ENCODE measurements around the gene ABCB9. TPM values are rescaled to one million over a fixed set of nuclear protein-coding genes. Genes with fewer than 3 reads are reported as not detected.

The ABCB9 gene
- total RNA-seq, 1 donor from 2014 or later: 1.9 TPM

DNA sequence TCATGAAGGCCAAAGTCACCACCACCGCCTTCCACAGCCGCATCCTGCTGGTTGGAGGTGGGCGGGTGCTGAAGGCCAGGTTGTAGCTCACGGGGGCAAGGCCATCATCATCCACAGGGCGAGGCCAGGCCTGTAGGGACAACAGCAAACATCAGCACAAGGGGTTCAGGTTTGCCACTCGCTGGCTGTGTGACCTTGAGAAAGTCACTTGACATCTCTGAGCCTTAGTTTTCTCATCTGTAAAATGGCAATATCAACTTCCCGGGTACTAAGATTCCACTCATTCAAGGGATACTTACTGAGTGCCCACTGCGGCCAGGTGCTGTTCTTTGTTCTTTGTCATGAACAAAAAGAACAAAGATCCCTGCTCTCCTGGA lies 6.1 kb downstream of the ABCB9 start:
- Histone ChIP-seq H3K79me2 (ENCODE audit: low read depth) (no peaks in the 10 kb centered on the region), H3K27me3 (no peaks in the 10 kb centered on the region), H3K4me2 (no peak overlapping the region), H3K36me3 (no peaks in the 10 kb centered on the region), H3K27ac (no peak overlapping the region), H3K4me3 (no peak overlapping the region), H2AFZ (replicated peaks) (no peak overlapping the region), H3F3A (ENCODE audit: low read depth) (peaks cover 5% of the 10 kb centered on the region), H3K9me3 (ENCODE audit: low read depth) (no peaks in the 10 kb centered on the region), H3K4me1 (peaks cover 3% of the 10 kb centered on the region), H3K9ac (no peak overlapping the region), H4K20me1 (ENCODE audit: low read depth) (peaks cover 9% of the 10 kb centered on the region)
- TF ChIP-seq EZH2 (IDR thresholded peaks at IDR 0.05): no peak
- TF ChIP-seq, protein P1, sequence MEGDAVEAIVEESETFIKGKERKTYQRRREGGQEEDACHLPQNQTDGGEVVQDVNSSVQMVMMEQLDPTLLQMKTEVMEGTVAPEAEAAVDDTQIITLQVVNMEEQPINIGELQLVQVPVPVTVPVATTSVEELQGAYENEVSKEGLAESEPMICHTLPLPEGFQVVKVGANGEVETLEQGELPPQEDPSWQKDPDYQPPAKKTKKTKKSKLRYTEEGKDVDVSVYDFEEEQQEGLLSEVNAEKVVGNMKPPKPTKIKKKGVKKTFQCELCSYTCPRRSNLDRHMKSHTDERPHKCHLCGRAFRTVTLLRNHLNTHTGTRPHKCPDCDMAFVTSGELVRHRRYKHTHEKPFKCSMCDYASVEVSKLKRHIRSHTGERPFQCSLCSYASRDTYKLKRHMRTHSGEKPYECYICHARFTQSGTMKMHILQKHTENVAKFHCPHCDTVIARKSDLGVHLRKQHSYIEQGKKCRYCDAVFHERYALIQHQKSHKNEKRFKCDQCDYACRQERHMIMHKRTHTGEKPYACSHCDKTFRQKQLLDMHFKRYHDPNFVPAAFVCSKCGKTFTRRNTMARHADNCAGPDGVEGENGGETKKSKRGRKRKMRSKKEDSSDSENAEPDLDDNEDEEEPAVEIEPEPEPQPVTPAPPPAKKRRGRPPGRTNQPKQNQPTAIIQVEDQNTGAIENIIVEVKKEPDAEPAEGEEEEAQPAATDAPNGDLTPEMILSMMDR (IDR thresholded peaks at IDR 0.05): no peak
- no peak for TF ChIP-seq EZH2phosphoT487 (IDR thresholded peaks at IDR 0.05)
- Mint-ChIP-seq H3K4me3 (no peak overlapping the region), H3K27me3 (ENCODE audit: insufficient read depth, low read depth) (peaks cover 3% of the 10 kb centered on the region), H3K36me3 (no peaks in the 10 kb centered on the region), H3K4me1 (peaks cover 11% of the 10 kb centered on the region), H3K9me3 (no peaks in the 10 kb centered on the region), H3K27ac (no peak overlapping the region)
- no peak for DNase-seq (ENCODE audit: low spot score)

DNA sequence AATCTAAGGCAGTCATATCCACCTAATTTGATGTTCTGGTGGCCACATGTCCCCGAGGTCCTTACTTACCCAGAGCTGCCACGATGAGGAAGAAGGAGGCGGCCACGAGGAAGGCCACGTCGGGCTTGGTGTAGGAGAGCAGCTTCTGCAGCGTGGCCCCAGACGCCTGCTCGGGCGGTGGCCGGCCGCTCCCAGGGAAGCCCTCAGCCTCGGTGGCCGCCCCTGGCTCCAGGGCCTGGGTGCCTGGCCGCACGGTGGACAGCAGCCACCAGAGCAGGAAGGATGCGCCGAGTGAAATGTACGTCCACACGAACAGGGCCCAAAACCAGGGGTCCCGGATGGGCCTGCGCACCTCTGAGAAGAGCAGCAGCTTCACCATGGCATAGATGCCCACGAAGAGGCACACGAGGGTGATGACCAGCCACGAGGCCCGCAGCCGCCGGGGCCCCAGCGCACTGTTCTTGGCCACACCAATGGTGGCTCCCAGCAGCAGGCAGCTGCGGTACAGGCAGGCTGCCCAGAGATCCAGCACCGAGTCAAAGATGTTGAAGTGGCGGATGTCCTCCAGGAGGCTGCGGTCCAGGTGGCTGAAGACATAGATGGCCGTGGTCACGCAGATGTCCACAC lies 6.6 kb downstream of the ABCB9 start:
- Histone ChIP-seq H3K9ac (no peak overlapping the region), H3K27ac (no peak overlapping the region), H3K36me3 (no peaks in the 10 kb centered on the region), H4K20me1 (ENCODE audit: low read depth) (peaks cover 4% of the 10 kb centered on the region), H3K4me2 (no peak overlapping the region), H3K4me1 (no peaks in the 10 kb centered on the region), H3K79me2 (ENCODE audit: low read depth) (no peaks in the 10 kb centered on the region), H3K9me3 (ENCODE audit: low read depth) (no peaks in the 10 kb centered on the region), H3K27me3 (no peaks in the 10 kb centered on the region), H2AFZ (replicated peaks) (no peak overlapping the region), H3K4me3 (no peak overlapping the region), H3F3A (ENCODE audit: low read depth) (peaks cover under 1% of the 10 kb centered on the region)
- Mint-ChIP-seq H3K27me3 (ENCODE audit: insufficient read depth, low read depth) (peaks cover 6% of the 10 kb centered on the region), H3K9me3 (no peaks in the 10 kb centered on the region), H3K4me3 (no peak overlapping the region), H3K27ac (no peak overlapping the region), H3K36me3 (no peaks in the 10 kb centered on the region), H3K4me1 (peaks cover 7% of the 10 kb centered on the region)
- no peak for TF ChIP-seq EZH2phosphoT487 (IDR thresholded peaks at IDR 0.05)
- no peak for DNase-seq (ENCODE audit: low spot score)

DNA sequence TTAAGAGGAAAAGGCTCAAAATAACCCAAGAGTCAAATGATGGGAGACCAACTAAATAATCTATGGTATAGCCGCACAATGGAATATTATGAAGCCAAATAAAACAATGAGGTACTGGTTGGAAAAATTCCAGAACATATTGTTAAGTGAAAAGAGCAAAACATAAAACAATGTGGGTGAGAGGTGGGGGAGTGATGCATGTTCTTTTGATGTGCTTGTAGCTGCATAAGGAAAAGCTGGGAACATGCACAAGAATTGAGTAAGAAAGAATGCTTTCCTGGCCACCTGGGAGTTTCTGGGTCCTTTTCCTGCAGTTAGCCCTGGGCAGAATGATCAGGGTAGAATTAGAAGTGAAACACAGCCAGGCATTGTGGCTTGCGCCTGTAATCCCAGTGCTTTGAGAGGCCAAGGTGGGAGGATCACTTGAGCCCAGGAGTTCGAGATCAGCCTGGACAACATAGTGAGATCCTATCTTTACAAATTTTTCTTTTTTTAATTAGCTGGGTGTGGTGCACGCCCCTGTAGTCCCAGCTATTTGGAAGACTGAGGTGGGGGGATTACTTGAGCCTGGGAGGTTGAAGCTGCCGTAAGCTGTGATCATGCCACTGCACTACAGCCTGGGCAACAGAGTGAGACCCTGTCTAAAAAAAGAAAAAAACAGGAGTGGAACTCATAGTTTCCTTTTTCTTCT lies 7.9 kb downstream of the ABCB9 start:
- H3K36me3 Mint-ChIP-seq: no peaks in the 10 kb centered on the region
- no peaks in the 10 kb centered on the region for H4K20me1 ChIP-seq (ENCODE audit: low read depth)
- H3K9ac ChIP-seq: no peak overlapping the region
- H3K4me3 Mint-ChIP-seq: no peak overlapping the region
- DNase-seq (ENCODE audit: low spot score): no peak
- no peak overlapping the region for H3K4me3 ChIP-seq
- H3K4me1 Mint-ChIP-seq: no peaks in the 10 kb centered on the region
- no peak overlapping the region for H3K27ac Mint-ChIP-seq
- H2AFZ ChIP-seq (replicated peaks): no peak overlapping the region
- H3K4me1 ChIP-seq: no peaks in the 10 kb centered on the region
- no peaks in the 10 kb centered on the region for H3K79me2 ChIP-seq (ENCODE audit: low read depth)
- H3F3A ChIP-seq (ENCODE audit: low read depth): no peaks in the 10 kb centered on the region
- peaks cover 6% of the 10 kb centered on the region for H3K27me3 Mint-ChIP-seq (ENCODE audit: insufficient read depth, low read depth)
- no peak overlapping the region for H3K4me2 ChIP-seq
- TF ChIP-seq EZH2phosphoT487 (IDR thresholded peaks at IDR 0.05): no peak
- TF ChIP-seq EZH2 (IDR thresholded peaks at IDR 0.05): no peak
- TF ChIP-seq, protein P1 (IDR thresholded peaks at IDR 0.05): no peak
- H3K36me3 ChIP-seq: no peaks in the 10 kb centered on the region
- H3K27me3 ChIP-seq: no peaks in the 10 kb centered on the region
- H3K27ac ChIP-seq: no peak overlapping the region
- no peaks in the 10 kb centered on the region for H3K9me3 ChIP-seq (ENCODE audit: low read depth)
- no peaks in the 10 kb centered on the region for H3K9me3 Mint-ChIP-seq

DNA sequence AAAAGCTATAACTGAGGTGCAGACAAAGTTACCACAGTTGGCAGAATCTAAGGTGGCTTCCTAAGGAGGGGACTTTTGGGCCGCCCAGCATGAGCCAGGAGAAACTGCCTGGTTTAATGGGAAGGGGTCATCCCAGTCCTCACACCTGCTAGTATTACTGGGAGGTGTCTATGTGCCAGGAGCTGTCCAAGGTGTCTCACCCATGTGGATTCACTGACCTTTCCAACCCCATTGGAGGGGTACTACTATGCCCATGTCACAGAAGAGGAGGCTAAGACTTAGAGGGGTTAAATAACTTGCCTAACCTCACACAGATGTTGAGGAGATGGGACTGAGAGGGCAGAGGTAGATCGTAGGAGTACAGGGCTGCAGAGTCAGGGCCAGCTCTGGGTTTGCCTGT lies 10.2 kb downstream of the ABCB9 start:
- H4K20me1 ChIP-seq (ENCODE audit: low read depth): no peaks in the 10 kb centered on the region
- H3K9me3 Mint-ChIP-seq: no peaks in the 10 kb centered on the region
- TF ChIP-seq EZH2 (IDR thresholded peaks at IDR 0.05): no peak
- TF ChIP-seq, protein P1 (IDR thresholded peaks at IDR 0.05): no peak
- TF ChIP-seq EZH2phosphoT487 (IDR thresholded peaks at IDR 0.05): no peak
- no peak overlapping the region for H3K4me3 ChIP-seq
- H3K36me3 ChIP-seq: no peaks in the 10 kb centered on the region
- H3K9me3 ChIP-seq (ENCODE audit: low read depth): no peaks in the 10 kb centered on the region
- H3K9ac ChIP-seq: no peak overlapping the region
- H3K4me2 ChIP-seq: no peak overlapping the region
- H3K4me1 Mint-ChIP-seq: peaks cover 2% of the 10 kb centered on the region
- H3K36me3 Mint-ChIP-seq: no peaks in the 10 kb centered on the region
- H3K4me3 Mint-ChIP-seq: no peak overlapping the region
- no peaks in the 10 kb centered on the region for H3K4me1 ChIP-seq
- peaks cover 9% of the 10 kb centered on the region for H3K27me3 Mint-ChIP-seq (ENCODE audit: insufficient read depth, low read depth)
- H2AFZ ChIP-seq (replicated peaks): no peak overlapping the region
- H3K27me3 ChIP-seq: no peaks in the 10 kb centered on the region
- no peak overlapping the region for H3K27ac ChIP-seq
- no peak for DNase-seq (ENCODE audit: low spot score)
- no peaks in the 10 kb centered on the region for H3K79me2 ChIP-seq (ENCODE audit: low read depth)
- H3K27ac Mint-ChIP-seq: no peak overlapping the region
- H3F3A ChIP-seq (ENCODE audit: low read depth): no peaks in the 10 kb centered on the region

Data from neural progenitor cell (in vitro differentiated cells).